GM12873 (cell line): ENCODE results near the gene ADAMTS18.

Experiments
- TF ChIP-seq, protein P1 (sequence below): IDR thresholded peaks from 2 replicates; pipeline ENCODE4 v1.5.1; 2012; ENCODE audit warnings: low read depth, mild to moderate bottlenecking, moderate library complexity, low read length, control low read depth; ENCODE audit not compliant: insufficient read depth; ENCODE audit errors: missing control alignments

The ADAMTS18 gene

DNA sequence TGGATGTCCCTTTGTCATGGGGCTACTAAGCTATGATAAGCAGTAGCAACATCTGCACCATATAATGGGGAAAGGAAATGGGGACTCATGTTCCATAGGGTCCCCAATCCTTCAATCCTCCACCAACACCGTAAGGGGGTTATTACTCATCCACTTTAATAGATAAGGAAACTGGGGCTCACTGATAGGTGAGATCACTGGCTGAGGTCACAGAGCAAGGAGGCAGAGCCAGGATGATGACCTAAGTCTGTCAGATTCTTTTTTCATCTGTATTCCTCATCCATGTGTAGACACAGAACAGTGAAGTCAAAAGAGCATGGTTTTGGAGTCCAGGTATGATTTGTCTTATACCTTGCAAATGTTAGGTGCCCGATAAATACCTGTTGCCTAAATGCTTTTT is 10.5 kb upstream of the ADAMTS18 start:
- TF ChIP-seq, protein P1, sequence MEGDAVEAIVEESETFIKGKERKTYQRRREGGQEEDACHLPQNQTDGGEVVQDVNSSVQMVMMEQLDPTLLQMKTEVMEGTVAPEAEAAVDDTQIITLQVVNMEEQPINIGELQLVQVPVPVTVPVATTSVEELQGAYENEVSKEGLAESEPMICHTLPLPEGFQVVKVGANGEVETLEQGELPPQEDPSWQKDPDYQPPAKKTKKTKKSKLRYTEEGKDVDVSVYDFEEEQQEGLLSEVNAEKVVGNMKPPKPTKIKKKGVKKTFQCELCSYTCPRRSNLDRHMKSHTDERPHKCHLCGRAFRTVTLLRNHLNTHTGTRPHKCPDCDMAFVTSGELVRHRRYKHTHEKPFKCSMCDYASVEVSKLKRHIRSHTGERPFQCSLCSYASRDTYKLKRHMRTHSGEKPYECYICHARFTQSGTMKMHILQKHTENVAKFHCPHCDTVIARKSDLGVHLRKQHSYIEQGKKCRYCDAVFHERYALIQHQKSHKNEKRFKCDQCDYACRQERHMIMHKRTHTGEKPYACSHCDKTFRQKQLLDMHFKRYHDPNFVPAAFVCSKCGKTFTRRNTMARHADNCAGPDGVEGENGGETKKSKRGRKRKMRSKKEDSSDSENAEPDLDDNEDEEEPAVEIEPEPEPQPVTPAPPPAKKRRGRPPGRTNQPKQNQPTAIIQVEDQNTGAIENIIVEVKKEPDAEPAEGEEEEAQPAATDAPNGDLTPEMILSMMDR: no peak

DNA sequence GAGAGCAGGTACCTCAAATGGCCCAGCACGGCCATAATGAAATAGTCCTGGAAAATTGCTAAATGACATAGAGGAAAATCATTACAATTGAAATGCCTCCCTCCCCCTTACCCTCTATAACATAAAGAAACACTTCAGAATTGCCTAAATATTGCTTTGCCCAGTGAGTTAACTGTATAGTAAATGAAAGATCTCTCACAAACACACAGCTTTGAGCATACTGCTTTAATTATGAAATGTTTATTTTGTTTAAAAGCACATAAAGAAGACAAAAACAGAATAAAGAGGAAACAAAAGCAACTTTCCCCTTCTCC is 9.3 kb upstream of the ADAMTS18 start:
- TF ChIP-seq, protein P1: no peak

DNA sequence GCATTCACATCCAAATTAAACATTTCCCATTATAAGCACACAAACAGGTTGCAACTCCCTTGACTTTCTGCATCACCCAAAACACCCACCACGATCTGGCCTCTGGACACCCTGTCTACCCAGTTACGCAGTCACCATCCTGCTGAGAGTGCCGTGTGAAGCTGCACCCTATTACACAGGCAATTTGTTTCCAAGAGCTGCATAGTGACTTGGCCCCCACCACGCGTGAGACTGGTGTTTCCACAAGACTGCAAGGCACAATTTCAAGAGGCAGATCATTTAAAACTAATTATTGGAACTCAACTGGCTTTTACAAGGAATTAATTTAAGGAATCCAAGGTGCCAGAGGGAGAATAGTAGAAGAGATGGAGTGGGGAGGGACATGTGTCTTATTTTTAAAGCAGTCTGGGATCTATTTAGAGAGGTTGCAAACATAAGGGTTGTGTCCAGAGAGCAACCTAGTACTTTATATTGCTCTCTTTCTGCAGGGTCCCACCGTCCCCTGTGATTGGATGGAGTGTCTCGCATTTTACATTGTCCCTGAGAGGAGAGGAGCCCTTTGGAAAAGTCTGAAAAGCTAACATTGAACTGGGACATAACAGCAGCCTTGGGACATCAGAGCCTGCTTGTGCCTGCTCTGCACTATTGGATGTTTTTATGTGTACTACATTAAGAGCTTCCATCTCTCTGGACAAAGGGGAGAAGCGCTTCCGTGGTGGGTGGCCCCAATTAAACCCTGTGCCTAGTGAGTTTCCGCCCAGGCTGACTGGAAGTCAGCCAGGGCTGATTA is 8.7 kb upstream of the ADAMTS18 start:
- TF ChIP-seq, protein P1: no peak

DNA sequence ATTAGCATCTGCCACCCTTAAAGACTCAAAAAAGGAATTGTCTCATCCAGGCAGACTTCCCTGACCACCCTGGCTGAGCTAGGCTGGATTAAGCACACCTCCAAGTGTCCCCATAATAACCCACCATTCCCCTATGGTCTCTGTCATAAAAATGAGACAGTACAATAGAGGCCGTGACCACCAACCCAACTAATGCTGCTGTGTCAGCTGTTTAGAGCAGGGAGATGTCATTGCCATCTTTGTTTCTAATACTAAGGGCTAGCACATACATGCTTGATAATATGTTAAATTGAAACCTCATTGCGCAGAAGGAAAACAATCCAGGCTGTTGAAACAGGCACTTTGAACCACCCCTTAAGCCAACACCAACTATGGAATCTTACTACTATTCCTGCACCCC is 7.2 kb upstream of the ADAMTS18 start:
- TF ChIP-seq, protein P1: no peak

DNA sequence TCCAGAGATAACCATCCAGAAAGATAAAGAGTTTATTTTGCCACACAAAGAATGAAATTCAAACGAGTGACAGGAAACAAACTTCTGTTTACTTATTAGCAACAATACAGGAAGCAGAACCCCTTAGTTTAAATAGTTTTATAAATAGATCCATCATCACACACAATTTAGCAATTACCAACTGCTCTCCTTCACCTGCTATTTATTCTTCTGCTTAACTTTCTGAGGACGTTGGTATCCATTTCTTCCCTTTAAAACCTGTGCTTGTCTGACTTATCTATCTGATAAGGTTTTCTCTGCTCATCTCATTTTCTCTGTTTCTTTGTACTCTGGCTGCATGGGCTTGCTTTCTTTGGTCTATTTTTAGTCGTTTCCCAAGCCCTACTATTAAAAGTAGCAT is 4.3 kb upstream of the ADAMTS18 start:
- TF ChIP-seq, protein P1: no peak

DNA sequence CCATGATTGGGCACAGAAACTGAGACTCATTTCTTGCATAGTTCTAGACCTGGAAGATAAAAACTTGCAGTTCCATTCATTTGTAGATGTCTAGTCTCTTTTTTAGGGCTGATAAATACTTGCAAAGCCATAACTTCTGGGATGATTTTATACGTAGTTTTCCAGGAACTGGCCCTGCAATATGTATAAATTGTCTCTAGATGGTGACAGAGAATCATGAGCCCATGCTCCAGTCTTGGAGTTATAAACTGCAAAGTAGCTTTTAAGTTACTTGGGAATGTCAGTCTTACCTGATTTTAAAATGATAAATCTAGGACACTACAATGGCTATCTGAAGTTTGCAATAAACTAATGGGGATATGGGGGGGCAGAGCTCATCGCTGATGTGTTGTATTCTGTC is 3.0 kb upstream of the ADAMTS18 start:
- TF ChIP-seq, protein P1: no peak

DNA sequence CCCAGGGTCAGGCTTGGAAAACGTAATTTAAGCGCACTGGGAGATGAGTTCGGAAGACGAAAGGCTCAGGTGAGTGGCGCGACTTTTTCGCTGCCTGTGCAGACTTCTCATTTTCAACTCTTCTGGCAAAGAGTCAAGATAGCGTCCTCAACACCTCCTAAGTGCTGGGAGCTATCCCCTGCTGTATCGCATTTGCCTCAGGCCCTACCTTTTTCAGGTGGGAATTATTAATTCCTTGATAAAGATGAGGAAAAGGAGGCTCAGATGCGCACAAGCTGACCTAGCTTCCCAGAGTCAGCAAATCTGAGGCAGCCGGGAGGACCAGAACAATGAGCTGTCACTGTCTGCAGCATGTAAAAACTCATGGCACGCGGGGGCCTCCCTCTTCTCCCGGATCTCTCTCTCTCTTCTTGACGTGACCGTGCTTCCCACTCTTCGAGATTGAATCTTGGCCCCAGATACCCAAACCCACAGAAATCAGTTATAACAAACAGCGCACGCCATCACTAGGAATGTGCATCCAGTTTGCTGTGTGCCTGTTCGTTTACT is 512 bp upstream of the ADAMTS18 start:
- TF ChIP-seq, protein P1: no peak
